Trophoblast cell (in vitro differentiated cells and primary cell): Measurements from ENCODE around the gene NCOA6.

Experiments used
- DNase-seq, 2 donors: peaks; one replicate each; pipeline ENCODE4 v3.0.0-alpha.2; 2016
- H2AFZ ChIP-seq: 2 replicates; pipeline ENCODE4 v1.6.1; 2013; ENCODE audit warnings: low read length, moderate library complexity, mild to moderate bottlenecking; ENCODE audit not compliant: insufficient read depth, poor library complexity
- H2AK5ac ChIP-seq: 2 replicates; pipeline ENCODE4 v1.6.1; 2013; ENCODE audit warnings: mild to moderate bottlenecking, low read length
- H2BK120ac ChIP-seq: 2 replicates; pipeline ENCODE4 v1.6.1; 2013; ENCODE audit warnings: low read length, mild to moderate bottlenecking, moderate library complexity; ENCODE audit not compliant: insufficient read depth, poor library complexity
- H2BK12ac ChIP-seq: 2 replicates; pipeline ENCODE4 v1.6.1; 2013; ENCODE audit warnings: mild to moderate bottlenecking, low read length, moderate library complexity
- H2BK5ac ChIP-seq: 2 replicates; pipeline ENCODE4 v1.6.1; 2013; ENCODE audit warnings: low read length, low read depth, moderate library complexity, mild to moderate bottlenecking; ENCODE audit not compliant: poor library complexity
- H3K14ac ChIP-seq: 2 replicates; pipeline ENCODE4 v1.6.1; 2013; ENCODE audit warnings: mild to moderate bottlenecking, low read length
- H3K18ac ChIP-seq: 2 replicates; pipeline ENCODE4 v1.6.1; 2013; ENCODE audit warnings: mild to moderate bottlenecking, low read length
- H3K23ac ChIP-seq: 2 replicates; pipeline ENCODE4 v1.6.1; 2013; ENCODE audit warnings: low read length
- H3K27ac ChIP-seq: 2 replicates; pipeline ENCODE4 v1.5.1; 2013; ENCODE audit warnings: low read depth, mild to moderate bottlenecking, inconsistent platforms, low read length, moderate library complexity
- H3K27me3 ChIP-seq: 2 replicates; pipeline ENCODE4 v1.6.1; 2013; ENCODE audit warnings: inconsistent platforms, mild to moderate bottlenecking, low read length, moderate library complexity; ENCODE audit not compliant: insufficient read depth
- H3K36me3 ChIP-seq, 2 experiments: 1 replicate in 1 of 2; 2 replicates in 1 of 2; pipeline ENCODE4 v1.6.1; 2013; ENCODE audit warnings: low read length in 2 of 2, mild to moderate bottlenecking in 2 of 2, moderate library complexity in 1 of 2; ENCODE audit not compliant: insufficient read depth in 2 of 2, control insufficient read depth in 1 of 2
- H3K4ac ChIP-seq: 2 replicates; pipeline ENCODE4 v1.6.1; 2013; ENCODE audit warnings: low read depth, mild to moderate bottlenecking, low read length, moderate library complexity
- H3K4me1 ChIP-seq, 2 experiments: 1 replicate in 1 of 2; 2 replicates in 1 of 2; pipeline ENCODE4 v1.6.1; 2013; ENCODE audit warnings: low read length in 2 of 2, mild to moderate bottlenecking in 2 of 2, moderate library complexity in 1 of 2; ENCODE audit not compliant: insufficient read depth in 2 of 2, control insufficient read depth in 1 of 2
- H3K4me2 ChIP-seq: 2 replicates; pipeline ENCODE4 v1.6.1; 2013; ENCODE audit warnings: inconsistent platforms, mild to moderate bottlenecking, low read length, moderate library complexity
- H3K4me3 ChIP-seq: 2 replicates; pipeline ENCODE4 v1.5.1; 2013; ENCODE audit warnings: mild to moderate bottlenecking, low read depth, low read length, inconsistent platforms
- H3K79me1 ChIP-seq: one replicate; pipeline ENCODE4 v1.6.1; 2013; ENCODE audit warnings: low read length
- H3K79me2 ChIP-seq: 2 replicates; pipeline ENCODE4 v1.6.1; 2013; ENCODE audit warnings: low read length, mild to moderate bottlenecking; ENCODE audit not compliant: control insufficient read depth, insufficient read depth, poor library complexity
- H3K9ac ChIP-seq: 2 replicates; pipeline ENCODE4 v1.6.1; 2013; ENCODE audit warnings: mild to moderate bottlenecking, low read length
- H3K9me3 ChIP-seq: 2 replicates; pipeline ENCODE4 v1.6.1; 2013; ENCODE audit warnings: low read depth, mild to moderate bottlenecking, control low read depth, inconsistent platforms, low read length; ENCODE audit not compliant: insufficient read depth
- H4K12ac ChIP-seq: 2 replicates; pipeline ENCODE4 v1.6.1; 2013; ENCODE audit warnings: low read depth, mild to moderate bottlenecking, low read length, moderate library complexity
- H4K8ac ChIP-seq: 2 replicates; pipeline ENCODE4 v1.6.1; 2013; ENCODE audit warnings: low read depth, mild to moderate bottlenecking, low read length, moderate library complexity
- H4K91ac ChIP-seq: one replicate; pipeline ENCODE4 v1.6.1; 2013; ENCODE audit warnings: low read depth, mild to moderate bottlenecking, low read length, moderate library complexity
- WGBS: extraction: QIAGEN DNeasy Blood & Tissue Kit; methylation state at CpG from one replicate; pipeline ENCODE4 v1.1.7; 2013; ENCODE audit warnings: missing lambda C conversion rate; ENCODE audit not compliant: insufficient read length, insufficient coverage; ENCODE audit errors: extremely low coverage; 5-methylcytosine and 5-hydroxymethylcytosine counted together

NCOA6 gene

GRCh38 chr20:34798328-34798727 lies 27.1 kb downstream of the NCOA6 start:
- no peak overlapping the region for H2AK5ac ChIP-seq
- peaks cover 2% of the 10 kb centered on the region for H3K9me3 ChIP-seq
- no peak overlapping the region for H2BK120ac ChIP-seq
- H2BK5ac ChIP-seq = no peak overlapping the region
- peaks cover 6 to 8% of the 10 kb centered on the region in 2 experiments for H3K4me1 ChIP-seq
- H4K91ac ChIP-seq = no peak overlapping the region
- no peaks in the 10 kb centered on the region for H3K79me1 ChIP-seq
- whole genome bisulfite sequencing = no CpG with 5 or more reads among the region's 3 CpGs
- H3K36me3 ChIP-seq = peaks cover 0 to 3% of the 10 kb centered on the region in 2 experiments
- no peak overlapping the region for H2BK12ac ChIP-seq
- no peak overlapping the region for H4K12ac ChIP-seq
- no peak overlapping the region for H3K4me3 ChIP-seq
- H3K79me2 ChIP-seq = no peaks in the 10 kb centered on the region
- H4K8ac ChIP-seq = peak overlapping the region; percentile 22
- H3K4me2 ChIP-seq = no peak overlapping the region
- peak in 1 of 2 donors; percentile 15 for DNase-seq
- H3K18ac ChIP-seq = peak overlapping the region; percentile 33
- no peak overlapping the region for H3K4ac ChIP-seq
- no peak overlapping the region for H3K27ac ChIP-seq
- no peak overlapping the region for H2AFZ ChIP-seq
- no peak overlapping the region for H3K23ac ChIP-seq
- no peak overlapping the region for H3K9ac ChIP-seq
- H3K27me3 ChIP-seq = no peaks in the 10 kb centered on the region
- H3K14ac ChIP-seq = no peak overlapping the region

- Histone ChIP-seq H3K14ac (no peak overlapping the region), H3K79me2 (no peaks in the 10 kb centered on the region), H3K4me3 (no peak overlapping the region), H2AK5ac (no peak overlapping the region), H3K18ac (no peak overlapping the region), H2BK120ac (no peak overlapping the region), H4K12ac (no peak overlapping the region), H3K4ac (no peak overlapping the region), H3K4me1 (peaks cover 6 to 8% of the 10 kb centered on the region in 2 experiments), H3K79me1 (no peaks in the 10 kb centered on the region), H4K91ac (no peak overlapping the region), H3K9me3 (peaks cover 1% of the 10 kb centered on the region), H4K8ac (no peak overlapping the region), H2BK5ac (no peak overlapping the region), H3K23ac (no peak overlapping the region), H2AFZ (no peak overlapping the region), H3K9ac (no peak overlapping the region), H2BK12ac (no peak overlapping the region), H3K36me3 (no peaks in the 10 kb centered on the region), H3K27me3 (no peaks in the 10 kb centered on the region), H3K4me2 (no peak overlapping the region), H3K27ac (no peak overlapping the region)
- DNase-seq = no peak
- no CpG with 5 or more reads among the region's 8 CpGs for WGBS
Observed at GRCh38 chr20:34797012-34797995, 28.1 kb downstream of the NCOA6 start.

DNA sequence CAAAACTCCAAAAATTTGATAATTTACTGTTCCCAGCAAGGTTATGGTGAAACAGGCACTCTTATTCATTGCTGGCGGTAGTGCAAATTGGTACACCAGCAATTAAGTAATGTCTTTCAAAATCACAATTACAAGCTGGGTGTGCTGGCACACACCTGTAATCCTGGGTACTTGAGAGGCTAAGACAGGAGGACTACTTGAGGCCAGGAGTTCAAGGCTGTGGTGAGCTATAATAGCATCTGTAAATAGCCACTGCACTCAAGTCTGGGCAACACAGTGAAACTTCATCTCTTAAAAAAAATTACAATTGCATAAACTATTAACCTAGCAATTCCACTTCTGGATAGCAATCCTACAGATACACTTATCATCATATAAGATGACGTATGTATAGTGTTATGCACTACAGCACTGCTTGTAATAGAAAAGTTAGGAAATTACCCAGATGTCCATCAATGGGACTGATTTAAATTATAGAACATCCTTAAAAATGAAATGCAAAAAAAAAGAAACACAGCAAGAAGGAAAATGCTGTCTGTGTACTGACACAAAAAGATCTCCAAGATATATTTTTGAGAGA lies 31.4 kb downstream of the NCOA6 start:
- no peak overlapping the region for H2AK5ac ChIP-seq
- H4K91ac ChIP-seq = no peak overlapping the region
- no peaks in the 10 kb centered on the region for H3K79me2 ChIP-seq
- H2AFZ ChIP-seq = no peak overlapping the region
- H3K4me1 ChIP-seq = peaks cover 6 to 8% of the 10 kb centered on the region in 2 experiments
- no peak overlapping the region for H3K23ac ChIP-seq
- no peak overlapping the region for H4K8ac ChIP-seq
- no peak overlapping the region for H3K4me2 ChIP-seq
- no peak overlapping the region for H3K4me3 ChIP-seq
- no peak for DNase-seq
- no peak overlapping the region for H3K14ac ChIP-seq
- peaks cover 2 to 7% of the 10 kb centered on the region in 2 experiments for H3K36me3 ChIP-seq
- H3K4ac ChIP-seq = no peak overlapping the region
- no peak overlapping the region for H2BK12ac ChIP-seq
- H3K9ac ChIP-seq = no peak overlapping the region
- H3K9me3 ChIP-seq = no peaks in the 10 kb centered on the region
- H3K18ac ChIP-seq = no peak overlapping the region
- H3K79me1 ChIP-seq = no peaks in the 10 kb centered on the region
- no peak overlapping the region for H4K12ac ChIP-seq
- no peak overlapping the region for H2BK120ac ChIP-seq
- no CpG with 5 or more reads among the region's 2 CpGs for WGBS
- H3K27me3 ChIP-seq = no peaks in the 10 kb centered on the region
- H3K27ac ChIP-seq = no peak overlapping the region
- no peak overlapping the region for H2BK5ac ChIP-seq

DNA sequence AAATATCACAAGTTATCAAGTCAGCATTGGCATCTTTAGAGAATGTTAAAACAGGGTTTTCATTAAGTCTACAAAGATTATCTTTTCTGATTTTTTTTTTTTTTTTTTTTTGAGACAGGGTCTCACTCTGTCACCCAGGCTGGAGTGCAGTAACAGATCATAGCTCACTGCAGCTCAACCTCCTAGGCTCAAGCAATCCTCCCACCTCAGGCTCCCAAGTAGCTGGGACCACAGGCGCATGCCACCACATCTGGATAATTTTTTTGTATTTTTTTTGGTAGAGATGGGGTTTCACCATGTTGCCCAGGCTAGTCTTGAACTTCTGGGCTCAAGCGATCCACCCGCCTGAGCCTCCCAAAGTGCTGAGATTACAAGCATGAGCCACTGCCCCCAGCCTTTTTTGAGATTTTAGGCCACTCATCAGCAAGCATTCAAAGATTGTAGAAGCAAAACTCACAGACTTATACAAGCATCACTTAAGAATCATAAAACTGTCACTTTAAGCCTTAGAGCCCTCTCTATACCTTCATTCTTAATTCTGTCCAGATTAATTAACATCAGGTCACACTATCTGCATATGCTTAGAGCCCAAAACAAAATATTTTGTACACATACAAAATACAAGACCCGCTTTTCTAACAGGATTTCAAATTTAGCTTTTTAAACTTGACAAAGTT lies 32.6 kb downstream of the NCOA6 start:
- H4K12ac ChIP-seq = no peak overlapping the region
- H3K4ac ChIP-seq = no peak overlapping the region
- H3K4me2 ChIP-seq = no peak overlapping the region
- no peak overlapping the region for H2BK12ac ChIP-seq
- no peak overlapping the region for H3K27ac ChIP-seq
- no peaks in the 10 kb centered on the region for H3K79me2 ChIP-seq
- peaks cover 2 to 11% of the 10 kb centered on the region in 2 experiments for H3K36me3 ChIP-seq
- no peak overlapping the region for H2BK5ac ChIP-seq
- H3K14ac ChIP-seq = no peak overlapping the region
- no peak overlapping the region for H3K4me3 ChIP-seq
- no peak overlapping the region for H3K18ac ChIP-seq
- H2BK120ac ChIP-seq = no peak overlapping the region
- H2AK5ac ChIP-seq = no peak overlapping the region
- H4K91ac ChIP-seq = no peak overlapping the region
- no peak overlapping the region for H4K8ac ChIP-seq
- H3K23ac ChIP-seq = no peak overlapping the region
- no peak overlapping the region for H3K9ac ChIP-seq
- peaks cover 0 to 1% of the 10 kb centered on the region in 2 experiments for H3K4me1 ChIP-seq
- H3K27me3 ChIP-seq = no peaks in the 10 kb centered on the region
- no peak for DNase-seq
- no CpG with 5 or more reads among the region's 4 CpGs for WGBS
- no peak overlapping the region for H2AFZ ChIP-seq
- no peaks in the 10 kb centered on the region for H3K79me1 ChIP-seq
- no peaks in the 10 kb centered on the region for H3K9me3 ChIP-seq
